T follicular helper cell (primary cell): ENCODE results near the gene SDF4.
"Not testable (repeated sequence)": the region's sequence is repeated elsewhere in the genome, so short reads cannot be mapped to it uniquely, and the experiment has no call there.

Experiments
- DNase-seq: peaks from one replicate; pipeline ENCODE4 v3.0.0-alpha.2; 2020; ENCODE audit warnings: low read depth

The SDF4 gene

GRCh38 chr1:1259951-1260600, 28.3 kb upstream of the SDF4 start:
- DNase-seq: no peak

GRCh38 chr1:1259540-1259939, 27.7 kb upstream of the SDF4 start:
- no peak for DNase-seq

- DNase-seq: no peak
These were observed 27.3 kb upstream of the SDF4 start for GRCh38 chr1:1259119-1259488.

- DNase-seq: no peak
These were observed 25.4 kb upstream of the SDF4 start for GRCh38 chr1:1256956-1257871.

GRCh38 chr1:1255611-1256010, 23.8 kb upstream of the SDF4 start:
- DNase-seq: no peak

GRCh38 chr1:1255078-1255477, 23.3 kb upstream of the SDF4 start:
- DNase-seq: no peak

GRCh38 chr1:1254667-1254998, 22.8 kb upstream of the SDF4 start:
- no peak for DNase-seq

GRCh38 chr1:1253972-1254666, 22.3 kb upstream of the SDF4 start:
- DNase-seq: no peak

- DNase-seq: no peak
These were observed 21.5 kb upstream of the SDF4 start for GRCh38 chr1:1253314-1253713.

- peak; percentile 67 for DNase-seq
These were observed 19.0 kb upstream of the SDF4 start for GRCh38 chr1:1250786-1251284.

GRCh38 chr1:1248009-1248913, 16.5 kb upstream of the SDF4 start:
- DNase-seq: not testable (repeated sequence)

- no peak for DNase-seq
These were observed 15.6 kb upstream of the SDF4 start for GRCh38 chr1:1247341-1247913.

- DNase-seq: no peak
These were observed 15.0 kb upstream of the SDF4 start, which contains the start of gene C1QTNF12 for GRCh38 chr1:1246577-1247340. TSS of gene C1QTNF12 (minus strand) at chr1:1246722. CDS start at chr1:1246690, 32 bp downstream.

GRCh38 chr1:1245817-1246576, 14.2 kb upstream of the SDF4 start:
- no peak for DNase-seq

- DNase-seq: no peak
These were observed 13.5 kb upstream of the SDF4 start for GRCh38 chr1:1245178-1245816.

GRCh38 chr1:1244192-1244811, 12.5 kb upstream of the SDF4 start:
- DNase-seq: no peak

- DNase-seq: no peak
These were observed 12.0 kb upstream of the SDF4 start for GRCh38 chr1:1243807-1244191.

GRCh38 chr1:1243266-1243660, 11.5 kb upstream of the SDF4 start:
- no peak for DNase-seq
